GM19468 (cell line): Measurements from ENCODE around the gene SNF8.

Experiments used
- ATAC-seq: cut with Tn5 transposase; IDR thresholded peaks from one replicate; pipeline ENCODE4 v1.9.1; 2021; ENCODE audit warnings: mild to moderate bottlenecking, moderate library complexity, moderate number of reproducible peaks; ENCODE audit not compliant: unreplicated experiment; ENCODE audit errors: extremely low read depth

SNF8 gene

GRCh38 chr17:48930435-48930873 lies 14.2 kb downstream of the SNF8 start:
- no peak for ATAC-seq

GRCh38 chr17:48929812-48930165 lies 14.9 kb downstream of the SNF8 start:
- ATAC-seq: no peak

- no peak for ATAC-seq
Measured at GRCh38 chr17:48928876-48929811, 15.5 kb downstream of the SNF8 start.

- ATAC-seq: no peak
Measured at GRCh38 chr17:48927978-48928745, 16.5 kb downstream of the SNF8 start.

DNA sequence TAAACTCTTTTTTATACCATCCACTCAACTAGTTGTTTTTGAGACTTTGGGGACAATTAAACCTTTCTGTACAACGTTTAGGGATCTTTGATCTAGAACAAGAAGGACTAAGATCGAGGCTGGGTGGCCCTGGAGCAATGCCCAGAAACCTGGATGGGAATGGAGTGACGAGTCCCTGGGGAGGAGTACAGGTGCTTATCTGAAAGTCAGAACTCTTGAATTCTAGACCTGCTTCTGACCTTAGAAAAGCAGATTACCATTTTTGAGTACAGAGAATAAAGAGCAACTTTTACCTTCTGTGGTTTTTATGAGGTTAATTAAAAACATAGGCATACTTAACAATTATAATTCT lies 18.7 kb downstream of the SNF8 start:
- no peak for ATAC-seq

DNA sequence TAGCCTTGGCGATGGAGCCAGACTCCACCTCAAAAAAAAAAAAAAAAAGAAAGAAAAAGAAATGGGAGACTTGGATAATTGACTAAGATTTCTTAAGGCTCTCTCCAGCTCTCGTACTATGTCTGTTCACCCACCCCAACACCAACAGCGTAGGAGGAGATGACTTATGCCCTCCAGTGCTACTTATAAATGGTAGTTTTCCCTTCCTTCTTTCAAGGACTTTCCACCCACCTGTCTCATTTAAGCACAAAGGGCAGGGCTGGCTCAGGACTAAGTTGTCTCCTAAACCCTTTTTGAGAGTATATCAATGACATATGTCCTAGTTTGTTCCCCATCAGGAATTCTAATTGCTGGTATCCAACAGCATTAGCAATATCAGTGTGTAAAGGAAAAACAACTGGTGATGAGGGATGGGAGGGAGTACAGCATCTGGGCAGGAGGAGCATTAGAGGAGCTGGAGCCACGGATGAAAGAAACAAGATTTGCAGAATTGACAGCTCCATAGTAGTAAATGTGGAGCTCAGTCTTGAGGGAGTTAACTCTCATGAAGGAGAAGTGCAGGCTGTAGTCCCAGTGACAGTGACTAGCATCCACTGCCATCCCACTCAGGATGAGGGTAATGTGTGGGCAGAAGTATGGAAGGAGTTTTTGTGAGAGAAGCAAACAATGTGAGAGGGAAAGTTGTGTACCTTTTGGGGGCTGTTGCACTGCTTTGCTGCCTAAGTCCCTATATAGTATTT lies 19.2 kb downstream of the SNF8 start:
- no peak for ATAC-seq

DNA sequence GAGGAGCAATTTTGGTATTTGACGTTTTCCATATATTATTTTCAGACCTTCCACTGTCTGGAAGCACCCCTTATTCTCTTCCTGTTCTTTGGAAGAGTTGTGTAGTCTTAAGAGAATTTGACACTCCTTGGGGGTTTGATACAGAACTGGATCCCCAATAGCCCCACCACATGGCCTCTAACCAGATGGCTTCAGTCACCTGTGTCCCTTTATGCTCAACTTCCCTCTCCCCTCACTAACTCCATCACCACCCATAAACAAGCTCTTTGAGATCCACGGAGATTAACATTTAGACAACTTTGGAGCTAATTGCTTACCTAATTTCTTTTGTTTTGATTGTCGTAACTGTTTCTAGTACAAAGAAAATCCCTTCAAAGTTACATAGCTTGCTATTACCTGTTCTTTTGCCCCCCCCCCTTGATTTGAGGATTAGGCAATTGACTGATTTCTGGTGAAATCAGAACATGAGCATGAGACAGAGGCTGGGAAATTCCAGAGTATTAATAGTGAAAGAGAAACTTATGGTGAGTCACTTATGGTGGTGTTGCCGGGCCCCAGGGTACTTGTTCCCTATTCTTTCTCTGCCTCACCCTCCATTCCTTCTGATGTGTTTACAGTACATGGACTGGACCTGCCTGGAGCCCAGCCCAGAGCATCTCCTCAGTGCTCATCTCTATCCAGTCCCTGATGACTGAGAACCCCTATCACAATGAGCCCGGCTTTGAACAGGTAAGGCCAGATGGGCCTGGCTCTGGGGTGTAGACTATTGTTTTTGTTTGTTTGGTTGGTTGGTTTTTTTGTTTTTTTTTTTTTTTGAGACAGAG lies 29.0 kb downstream of the SNF8 start:
- peak; percentile 68 for ATAC-seq

DNA sequence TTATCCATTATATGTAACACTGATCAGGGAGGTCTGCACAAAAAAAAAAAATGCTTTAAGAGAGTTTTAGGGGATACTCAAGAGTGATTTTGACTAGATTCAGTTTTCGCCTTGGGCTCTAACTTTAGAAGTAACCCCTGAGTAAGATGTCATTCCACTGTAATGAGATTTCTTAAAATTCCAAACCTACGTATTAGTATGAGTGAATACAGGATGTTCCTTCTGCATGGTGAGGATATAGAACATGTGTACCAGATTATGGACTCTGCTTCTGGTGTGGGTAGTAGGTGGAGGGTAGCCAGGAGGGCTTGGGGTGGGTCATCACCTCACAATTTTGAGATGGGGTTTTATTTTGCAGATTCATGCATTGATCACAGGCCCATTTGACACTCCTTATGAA lies 32.2 kb downstream of the SNF8 start:
- no peak for ATAC-seq

DNA sequence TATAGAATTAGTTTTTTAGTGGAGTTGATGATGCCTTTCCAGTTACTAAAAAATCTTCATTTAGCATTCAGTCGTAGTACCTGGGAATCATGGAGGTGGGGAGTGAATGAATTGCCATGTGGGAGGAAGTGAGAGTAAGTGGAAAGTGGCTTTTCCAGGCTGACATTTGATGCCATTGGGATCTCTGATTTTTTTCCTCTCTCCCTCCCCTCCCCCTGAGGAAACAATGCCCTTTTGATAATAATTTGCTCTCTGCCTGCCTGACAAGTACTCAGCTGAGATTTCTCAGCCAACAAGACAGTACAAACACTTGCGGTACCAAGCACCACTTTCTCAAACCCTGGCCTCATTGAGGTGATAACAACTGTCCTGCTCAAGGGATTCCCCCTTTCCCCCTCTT lies 34.3 kb downstream of the SNF8 start:
- ATAC-seq: no peak

DNA sequence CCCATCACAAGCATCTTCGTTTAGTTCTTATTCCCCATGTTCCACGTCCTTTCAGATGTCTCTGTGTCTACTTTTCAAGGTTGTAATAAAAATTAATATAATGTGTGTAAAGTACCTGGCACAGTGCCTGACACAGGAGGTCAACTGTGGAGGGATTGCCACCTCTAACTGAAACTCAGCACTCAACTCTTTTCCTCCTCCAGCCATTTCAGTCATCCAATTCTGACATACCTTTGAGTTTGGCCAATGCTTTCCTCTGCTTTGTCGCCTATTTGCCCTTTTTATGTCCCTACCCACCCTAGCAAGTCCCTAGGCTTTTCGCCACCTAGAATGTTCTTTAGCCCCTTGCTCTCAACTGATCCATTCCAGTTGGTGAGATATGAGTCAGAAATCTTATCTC lies 34.9 kb downstream of the SNF8 start:
- ATAC-seq: no peak

DNA sequence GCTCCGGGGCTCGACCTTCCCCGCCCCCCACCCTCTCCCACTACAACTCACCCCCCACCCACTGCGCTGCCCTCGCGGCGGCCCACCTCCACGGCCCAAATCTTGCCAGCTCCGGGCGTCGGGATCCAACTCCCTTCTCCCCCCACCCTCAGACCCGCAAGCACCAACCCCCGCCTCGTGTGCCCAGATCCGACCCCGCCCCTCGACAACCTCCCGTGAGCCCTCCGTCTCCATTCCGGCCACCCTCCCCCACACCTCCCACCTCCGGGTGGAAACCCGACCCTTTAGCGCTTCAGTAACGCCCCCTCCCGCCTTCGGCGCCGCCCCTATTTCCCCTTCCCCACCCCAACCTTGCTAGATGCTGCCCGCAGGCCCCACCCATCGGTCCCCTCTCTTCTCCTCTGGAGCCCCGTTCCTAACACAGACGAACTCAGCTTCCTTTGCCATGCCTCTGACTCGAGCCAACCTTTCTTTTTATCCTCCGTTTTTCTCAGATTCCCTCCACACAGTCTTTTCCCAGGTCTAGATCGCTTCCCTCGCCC lies 35.7 kb downstream of the SNF8 start:
- ATAC-seq: no peak

- peak; percentile 33 for ATAC-seq
Measured at GRCh38 chr17:48908047-48908843, 36.4 kb downstream of the SNF8 start, which contains the start of gene UBE2Z. Gene UBE2Z (plus strand): TSS chr17:48908407. CDS start chr17:48908504, 97 bp downstream.

DNA sequence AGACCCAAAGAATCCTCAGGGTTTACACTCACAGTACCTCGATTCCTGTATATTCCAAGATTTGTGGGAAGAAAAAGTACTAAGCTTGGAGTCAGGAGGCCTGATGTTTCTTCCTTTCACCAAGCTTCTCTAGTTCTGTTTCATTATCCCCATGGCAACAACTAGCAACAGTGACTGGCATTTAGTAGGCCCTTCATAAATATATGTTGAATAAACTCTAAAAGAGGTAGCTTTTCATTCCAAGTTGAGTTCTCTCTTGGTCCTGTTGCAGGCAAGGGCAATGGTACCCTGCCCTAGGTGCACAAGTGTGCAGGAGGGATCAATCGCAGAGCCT lies 37.0 kb downstream of the SNF8 start:
- no peak for ATAC-seq

- ATAC-seq: no peak
Measured at GRCh38 chr17:48905987-48906515, 38.6 kb downstream of the SNF8 start.

DNA sequence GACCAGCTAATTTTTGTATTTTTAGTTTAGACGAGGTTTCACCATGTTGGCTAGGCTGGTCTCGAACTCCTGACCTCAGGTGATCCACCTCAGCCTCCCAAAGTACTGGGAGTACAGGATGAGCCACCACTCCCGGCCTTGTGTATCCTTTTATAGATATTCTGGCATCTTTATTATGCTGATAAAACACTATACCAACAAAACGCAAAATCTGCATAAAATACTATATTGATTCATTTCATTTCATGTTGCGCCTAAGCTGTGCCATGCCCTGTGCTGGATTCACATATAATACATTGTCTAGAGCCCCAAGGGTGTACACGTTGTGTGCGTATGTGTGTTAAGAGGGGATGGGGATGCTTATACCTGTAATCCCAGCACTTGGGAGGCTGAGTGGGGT lies 40.2 kb downstream of the SNF8 start:
- ATAC-seq: no peak

DNA sequence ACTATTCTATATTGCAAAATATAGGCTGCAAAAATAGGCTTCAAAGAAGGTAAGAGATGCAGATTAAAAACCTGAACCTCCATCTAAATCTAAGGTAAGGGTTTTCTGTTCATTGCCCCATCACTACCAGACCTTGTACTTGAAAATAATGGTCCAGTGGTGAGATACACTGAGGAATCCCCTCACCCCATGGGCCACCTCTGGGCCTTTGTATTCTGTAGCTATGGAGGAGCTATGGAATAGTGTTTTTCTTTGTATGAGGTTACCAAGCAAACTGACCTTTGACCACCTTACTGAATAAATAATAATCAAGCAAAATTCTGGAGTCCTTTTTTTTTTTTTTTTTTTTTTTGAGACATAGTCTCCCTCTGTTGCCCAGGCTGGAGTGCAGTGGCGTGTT lies 41.2 kb downstream of the SNF8 start:
- no peak for ATAC-seq

- no peak for ATAC-seq
Measured at GRCh38 chr17:48901241-48901640, 43.4 kb downstream of the SNF8 start.

- no peak for ATAC-seq
Measured at GRCh38 chr17:48894886-48895285, 49.8 kb downstream of the SNF8 start.
